PC-9 (cell line): Measurements from ENCODE around the gene CCNH. TPM values are rescaled to one million over a fixed set of nuclear protein-coding genes. Genes with fewer than 3 reads are reported as not detected.
A peak's percentile ranks its signal among the peaks of the same experiment; 100 is the strongest.

Experiments used
- BruUV-seq: library from RNA; stranded (reverse); fragments of 400-500 nt; replicated peaks from 2 replicates; lab custom pipeline; 2021; lab: Mats Ljungman, UMichigan
- CTCF ChIA-PET: fragments of 300-600 bp; sonication (Branson Sonifier 250); formaldehyde crosslinking; loops from one replicate; lab custom pipeline; 2022; ENCODE audit warnings: antibody characterized with exemption; lab: Charles Lee
- POLR2A ChIA-PET: fragments of 300-600 bp; sonication (Branson Sonifier 250); formaldehyde crosslinking; loops from one replicate; lab custom pipeline; 2022; ENCODE audit warnings: antibody characterized with exemption; ENCODE audit not compliant: unreplicated experiment; lab: Charles Lee
- DNase-seq, 2 experiments: peaks; one replicate each; pipeline versions ENCODE4 v3.0.0 to v3.0.0-alpha.2; 2015 to 2022; ENCODE audit warnings: mixed read lengths in 1 of 2
- H2AFZ ChIP-seq: fragments of 200-600 bp; sonication (generic); 2 replicates; pipeline ENCODE4 v1.8.1; 2017; ENCODE audit warnings: antibody characterized with exemption
- H3F3A ChIP-seq: fragments of 200-600 bp; sonication (generic); 2 replicates; pipeline ENCODE4 v1.8.1; 2017; ENCODE audit warnings: antibody characterized with exemption, mild to moderate bottlenecking, low read depth; ENCODE audit not compliant: insufficient read depth
- H3K27ac ChIP-seq: fragments of 200-600 bp; sonication (generic); 2 replicates; pipeline ENCODE4 v1.6.1; 2016; ENCODE audit warnings: mixed run types
- H3K27me3 ChIP-seq: fragments of 200-600 bp; sonication (generic); 2 replicates; pipeline ENCODE4 v1.6.1; 2016; ENCODE audit warnings: low read depth, mixed run types; ENCODE audit not compliant: insufficient read depth
- H3K36me3 ChIP-seq: fragments of 200-600 bp; sonication (generic); 2 replicates; pipeline ENCODE4 v1.6.1; 2016; ENCODE audit warnings: low read depth, mixed run types
- H3K4me1 ChIP-seq: fragments of 200-600 bp; sonication (generic); replicated peaks from 2 replicates; pipeline ENCODE4 v1.6.1; 2016; ENCODE audit warnings: mixed run types; ENCODE audit not compliant: insufficient read depth
- H3K4me2 ChIP-seq: fragments of 200-600 bp; sonication (generic); 2 replicates; pipeline ENCODE4 v1.6.1; 2017; ENCODE audit warnings: mixed run types
- H3K4me3 ChIP-seq: fragments of 200-600 bp; sonication (generic); 2 replicates; pipeline ENCODE4 v1.6.1; 2016; ENCODE audit warnings: mixed run types
- H3K79me2 ChIP-seq: fragments of 200-600 bp; sonication (generic); 2 replicates; pipeline ENCODE4 v1.6.1; 2017; ENCODE audit warnings: low read depth, mixed run types
- H3K9me2 ChIP-seq: fragments of 200-600 bp; sonication (generic); 2 replicates; pipeline ENCODE4 v1.8.1; 2017; ENCODE audit warnings: mild to moderate bottlenecking; ENCODE audit not compliant: insufficient read depth
- H3K9me3 ChIP-seq: fragments of 200-600 bp; sonication (generic); 2 replicates; pipeline ENCODE4 v1.8.1; 2016; ENCODE audit warnings: low read depth; ENCODE audit not compliant: insufficient read depth
- H4K20me1 ChIP-seq: fragments of 200-600 bp; sonication (generic); 2 replicates; pipeline ENCODE4 v1.8.1; 2017; ENCODE audit not compliant: insufficient read depth
- EZH2 ChIP-seq: fragments of 200-600 bp; sonication (generic); IDR thresholded peaks from 2 replicates; pipeline ENCODE4 v1.8.0; 2017; ENCODE audit warnings: antibody characterized with exemption, low read depth
- intact Hi-C: fragments of 100-400 bp; cut with micrococcal nuclease; formaldehyde crosslinking; loops from one replicate; pipeline ENCODE4 v1.10.0; 2022; ENCODE audit not compliant: unreplicated experiment
- total RNA-seq: library from RNA; stranded (reverse); gene quantifications from 2 replicates; pipeline ENCODE4 v1.2.3, GENCODE V29; 2021
- TF ChIP-seq, protein P1 (sequence below): fragments of 200-600 bp; sonication (generic); conservative IDR thresholded peaks from 2 replicates; pipeline ENCODE4 v1.6.1; 2017; ENCODE audit warnings: mixed run types, antibody characterized with exemption, mild to moderate bottlenecking, moderate library complexity

Gene CCNH
- total RNA-seq, 1 experiment from 2014 or later, result 38.5 TPM

GRCh38 chr5:87367243-87367642 is 45.5 kb downstream of the CCNH start:
- intact Hi-C loops, result loop anchor here (10.0 kb wide), 1 partner anchor 292 kb away; no protein-coding TSS in a partner anchor
- Histone ChIP-seq H3K36me3 (peaks cover 15% of the 10 kb centered on the region; the same call in 1 of the 2 replicates), H3K4me2 (no peak overlapping the region), H3K9me2 (no peaks in the 10 kb centered on the region; the same call in 1 of the 2 replicates), H3K9me3 (no peaks in the 10 kb centered on the region), H3K27me3 (no peaks in the 10 kb centered on the region), H4K20me1 (no peaks in the 10 kb centered on the region; the same call in 1 of the 2 replicates), H2AFZ (no peak overlapping the region), H3K4me3 (no peak overlapping the region), H3K27ac (no peak overlapping the region), H3F3A (peaks cover 4% of the 10 kb centered on the region; the same call in 1 of the 2 replicates), H3K79me2 (no peaks in the 10 kb centered on the region), H3K4me1 (no peaks in the 10 kb centered on the region)
- POLR2A ChIA-PET, result no interaction called here
- no TSS peak for BruUV-seq
- TF ChIP-seq, protein P1, sequence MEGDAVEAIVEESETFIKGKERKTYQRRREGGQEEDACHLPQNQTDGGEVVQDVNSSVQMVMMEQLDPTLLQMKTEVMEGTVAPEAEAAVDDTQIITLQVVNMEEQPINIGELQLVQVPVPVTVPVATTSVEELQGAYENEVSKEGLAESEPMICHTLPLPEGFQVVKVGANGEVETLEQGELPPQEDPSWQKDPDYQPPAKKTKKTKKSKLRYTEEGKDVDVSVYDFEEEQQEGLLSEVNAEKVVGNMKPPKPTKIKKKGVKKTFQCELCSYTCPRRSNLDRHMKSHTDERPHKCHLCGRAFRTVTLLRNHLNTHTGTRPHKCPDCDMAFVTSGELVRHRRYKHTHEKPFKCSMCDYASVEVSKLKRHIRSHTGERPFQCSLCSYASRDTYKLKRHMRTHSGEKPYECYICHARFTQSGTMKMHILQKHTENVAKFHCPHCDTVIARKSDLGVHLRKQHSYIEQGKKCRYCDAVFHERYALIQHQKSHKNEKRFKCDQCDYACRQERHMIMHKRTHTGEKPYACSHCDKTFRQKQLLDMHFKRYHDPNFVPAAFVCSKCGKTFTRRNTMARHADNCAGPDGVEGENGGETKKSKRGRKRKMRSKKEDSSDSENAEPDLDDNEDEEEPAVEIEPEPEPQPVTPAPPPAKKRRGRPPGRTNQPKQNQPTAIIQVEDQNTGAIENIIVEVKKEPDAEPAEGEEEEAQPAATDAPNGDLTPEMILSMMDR, result no peak
- TF ChIP-seq EZH2, result no peak
- no peak for DNase-seq
- CTCF ChIA-PET, result no interaction called here

DNA sequence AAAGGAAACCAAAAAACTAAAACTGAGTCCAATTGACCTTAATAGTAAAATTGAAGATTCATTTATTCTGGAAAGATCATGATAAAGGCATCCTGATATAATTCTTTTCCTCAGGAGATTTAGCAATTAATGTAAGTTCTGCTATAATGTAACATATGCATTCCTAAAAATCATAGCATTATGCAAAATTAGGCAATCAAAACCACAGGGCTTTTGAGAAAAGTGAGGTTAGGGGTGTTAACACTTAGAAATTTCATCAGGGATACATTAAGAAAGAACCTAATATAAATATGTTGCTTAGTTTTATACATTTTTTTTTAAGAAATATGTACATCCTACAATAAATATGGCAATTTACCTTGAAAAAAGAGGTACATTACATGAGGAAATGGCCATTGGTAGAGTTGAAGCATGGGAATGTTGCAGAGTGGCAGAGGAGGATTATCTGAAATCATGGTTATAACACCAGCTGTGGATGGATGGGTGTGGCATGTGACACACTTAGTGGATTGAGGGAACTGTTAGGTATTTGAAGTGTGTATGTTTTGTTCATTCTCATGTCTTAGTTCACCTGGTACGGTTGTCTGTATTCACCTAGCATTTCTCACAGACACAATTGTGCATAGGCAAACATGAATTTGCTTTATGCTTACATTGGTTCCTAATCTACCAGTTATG is 51.1 kb downstream of the CCNH start:
- Histone ChIP-seq H3K4me3 (no peak overlapping the region), H2AFZ (no peak overlapping the region), H3K9me2 (no peaks in the 10 kb centered on the region; the same call in 1 of the 2 replicates), H3K27ac (no peak overlapping the region), H4K20me1 (no peaks in the 10 kb centered on the region), H3K4me1 (no peaks in the 10 kb centered on the region), H3K27me3 (no peaks in the 10 kb centered on the region), H3F3A (no peaks in the 10 kb centered on the region), H3K36me3 (0 out of 2 replicates have a peak, but pooled peaks cover 8% of the 10 kb centered on the region), H3K4me2 (no peak overlapping the region), H3K9me3 (no peaks in the 10 kb centered on the region), H3K79me2 (no peaks in the 10 kb centered on the region)
- POLR2A ChIA-PET, result no interaction called here
- no TSS peak for BruUV-seq
- DNase-seq, result no peak
- CTCF ChIA-PET, result no interaction called here
- intact Hi-C loops, result loop anchor here (10.0 kb wide), 1 partner anchor 287 kb away; no protein-coding TSS in a partner anchor
- no peak for TF ChIP-seq EZH2
- TF ChIP-seq, protein P1, result no peak

GRCh38 chr5:87361031-87361445 is 51.7 kb downstream of the CCNH start:
- no peaks in the 10 kb centered on the region for H3K27me3 ChIP-seq
- H3K9me2 ChIP-seq, result no peaks in the 10 kb centered on the region; the same call in 1 of the 2 replicates
- no peaks in the 10 kb centered on the region for H4K20me1 ChIP-seq
- CTCF ChIA-PET, result no interaction called here
- POLR2A ChIA-PET, result no interaction called here
- H3K4me1 ChIP-seq, result no peaks in the 10 kb centered on the region
- intact Hi-C loops, result loop anchor here (10.0 kb wide), 1 partner anchor 286 kb away; no protein-coding TSS in a partner anchor
- no peaks in the 10 kb centered on the region for H3F3A ChIP-seq
- BruUV-seq, result no TSS peak
- peak overlapping the region; percentile 41; the same call in 1 of the 2 replicates for H3K27ac ChIP-seq
- H3K79me2 ChIP-seq, result no peaks in the 10 kb centered on the region
- H3K9me3 ChIP-seq, result no peaks in the 10 kb centered on the region
- 0 out of 2 replicates have a peak, but pooled peaks cover 8% of the 10 kb centered on the region for H3K36me3 ChIP-seq
- H3K4me2 ChIP-seq, result no peak overlapping the region
- no peak for DNase-seq
- H3K4me3 ChIP-seq, result no peak overlapping the region
- H2AFZ ChIP-seq, result no peak overlapping the region
- TF ChIP-seq EZH2, result no peak
- TF ChIP-seq, protein P1, result no peak
